Neural cell (in vitro differentiated cells): ENCODE data around the gene PRSS50. TPM values are rescaled to one million over a fixed set of nuclear protein-coding genes. Genes with fewer than 3 reads are reported as not detected.

ENCODE experiments used
- H2AFZ ChIP-seq: fragments of 200-600, 300-800 bp; sonication (generic), shearing (Covaris generic); 2 replicates; pipeline ENCODE4 v1.6.0; 2014; ENCODE audit warnings: low read depth, mild to moderate bottlenecking, antibody characterized with exemption, low read length, moderate library complexity
- H3F3A ChIP-seq: fragments of 200-600 bp; shearing (Covaris generic); 2 replicates; pipeline ENCODE4 v1.6.1; 2016; ENCODE audit warnings: mild to moderate bottlenecking, moderate library complexity, mixed read lengths, antibody characterized with exemption, low read length; ENCODE audit not compliant: insufficient read depth, poor library complexity, severe bottlenecking
- H3K27ac ChIP-seq: fragments of 200-600, 300-800 bp; sonication (generic), shearing (Covaris generic); 2 replicates; pipeline ENCODE4 v1.5.1; 2014; ENCODE audit warnings: mild to moderate bottlenecking, low read length, moderate library complexity
- H3K27me3 ChIP-seq: fragments of 300-800, 200-600 bp; sonication (generic), shearing (Covaris generic); 2 replicates; pipeline ENCODE4 v1.6.0; 2014; ENCODE audit warnings: mild to moderate bottlenecking, low read depth, low read length, moderate library complexity; ENCODE audit not compliant: insufficient read depth
- H3K36me3 ChIP-seq: fragments of 300-800, 200-600 bp; sonication (generic), shearing (Covaris generic); 2 replicates; pipeline ENCODE4 v1.5.1; 2014; ENCODE audit warnings: mild to moderate bottlenecking, antibody characterized with exemption, low read length, moderate library complexity; ENCODE audit not compliant: insufficient read depth
- H3K4me2 ChIP-seq: fragments of 300-800, 200-600 bp; sonication (generic), shearing (Covaris generic); 2 replicates; pipeline ENCODE4 v1.6.0; 2014; ENCODE audit warnings: mild to moderate bottlenecking, low read length
- H3K4me3 ChIP-seq: fragments of 300-800, 200-600 bp; sonication (generic), shearing (Covaris generic); 2 replicates; pipeline ENCODE4 v1.5.1; 2014; ENCODE audit warnings: mild to moderate bottlenecking, low read length, moderate library complexity
- H3K79me2 ChIP-seq: fragments of 200-600 bp; shearing (Covaris generic); replicated peaks from 2 replicates; pipeline ENCODE4 v1.6.0; 2014; ENCODE audit warnings: mild to moderate bottlenecking, low read length, moderate library complexity; ENCODE audit not compliant: insufficient read depth
- H3K9ac ChIP-seq: fragments of 300-800, 200-600 bp; sonication (generic), shearing (Covaris generic); 2 replicates; pipeline ENCODE4 v1.6.1; 2016; ENCODE audit warnings: mild to moderate bottlenecking, low read length, mixed read lengths
- H3K9me2 ChIP-seq: fragments of 200-600 bp; shearing (Covaris generic); 2 replicates; pipeline ENCODE4 v1.6.1; 2016; ENCODE audit warnings: mild to moderate bottlenecking, low read length, mixed read lengths; ENCODE audit not compliant: insufficient read depth
- H3K9me3 ChIP-seq: fragments of 200-600, 300-800 bp; sonication (generic), shearing (Covaris generic); 2 replicates; pipeline ENCODE4 v1.6.1; 2016; ENCODE audit warnings: mild to moderate bottlenecking, mixed run types, low read length, moderate library complexity, mixed read lengths
- H4K20me1 ChIP-seq: fragments of 200-600 bp; shearing (Covaris generic); 2 replicates; pipeline ENCODE4 v1.6.1; 2016; ENCODE audit warnings: mild to moderate bottlenecking, mixed run types; ENCODE audit not compliant: insufficient read depth
- CTCF ChIP-seq: fragments of 450-650 bp; IDR thresholded peaks from 2 replicates; pipeline ENCODE4 v1.5.1; 2014; ENCODE audit warnings: antibody characterized with exemption, mild to moderate bottlenecking, moderate library complexity; ENCODE audit not compliant: poor library complexity, severe bottlenecking
- EP300 ChIP-seq: fragments of 450-650 bp; conservative IDR thresholded peaks from 2 replicates; pipeline ENCODE4 v1.6.1; 2014; ENCODE audit warnings: antibody characterized with exemption, mild to moderate bottlenecking, moderate library complexity; ENCODE audit not compliant: poor library complexity, severe bottlenecking
- EZH2 ChIP-seq: fragments of 200-600, 300-800 bp; shearing (Covaris generic), sonication (generic); IDR thresholded peaks from 2 replicates; pipeline ENCODE4 v1.6.1; 2014; ENCODE audit warnings: antibody characterized with exemption, low read length, borderline replicate concordance, mild to moderate bottlenecking; ENCODE audit not compliant: insufficient read depth, poor library complexity, severe bottlenecking
- MXI1 ChIP-seq: fragments of 450-650 bp; conservative IDR thresholded peaks from 2 replicates; pipeline ENCODE4 v1.6.1; 2014; ENCODE audit warnings: antibody characterized with exemption, mild to moderate bottlenecking; ENCODE audit not compliant: poor library complexity, severe bottlenecking
- POLR2AphosphoS5 ChIP-seq: IDR thresholded peaks from 2 replicates; pipeline ENCODE4 v1.6.1; 2012
- RAD21 ChIP-seq: fragments of 450-650 bp; conservative IDR thresholded peaks from 2 replicates; pipeline ENCODE4 v1.6.1; 2014; ENCODE audit warnings: antibody characterized with exemption, mild to moderate bottlenecking, moderate library complexity
- REST ChIP-seq: IDR thresholded peaks from 2 replicates; pipeline ENCODE4 v1.6.1; 2012; ENCODE audit warnings: borderline replicate concordance
- SMC3 ChIP-seq: fragments of 450-650 bp; conservative IDR thresholded peaks from 2 replicates; pipeline ENCODE4 v1.6.1; 2014; ENCODE audit warnings: antibody characterized with exemption, mild to moderate bottlenecking, moderate library complexity; ENCODE audit not compliant: poor library complexity
- TAF1 ChIP-seq: IDR thresholded peaks from 2 replicates; pipeline ENCODE4 v1.6.1; 2012; ENCODE audit warnings: low read depth
- polyA plus RNA-seq: library from polyadenylated mRNA; depleted of rRNA; stranded (reverse); fragments of >200 nt; gene quantifications from 2 replicates; pipeline ENCODE4 v1.2.3, GENCODE V29; 2014

PRSS50 gene
- polyA plus RNA-seq, 1 donor from 2014 or later: not detected

- H3K9ac ChIP-seq: no peak overlapping the region
- peaks cover 13% of the 10 kb centered on the region for H3K27me3 ChIP-seq
- no peaks in the 10 kb centered on the region for H3K79me2 ChIP-seq
- H3K36me3 ChIP-seq: no peaks in the 10 kb centered on the region
- no peaks in the 10 kb centered on the region for H3K9me2 ChIP-seq
- TF ChIP-seq RAD21: no peak
- TF ChIP-seq REST: no peak
- TF ChIP-seq MXI1: no peak
- TF ChIP-seq EZH2: no peak
- TF ChIP-seq SMC3: no peak
- no peak for TF ChIP-seq CTCF
- TF ChIP-seq EP300: no peak
- TF ChIP-seq POLR2AphosphoS5: no peak
- TF ChIP-seq TAF1: no peak
- no peak overlapping the region for H2AFZ ChIP-seq
- H4K20me1 ChIP-seq: no peaks in the 10 kb centered on the region
- no peaks in the 10 kb centered on the region for H3F3A ChIP-seq
- no peak overlapping the region for H3K4me3 ChIP-seq
- no peaks in the 10 kb centered on the region for H3K9me3 ChIP-seq
- no peak overlapping the region for H3K4me2 ChIP-seq
- no peak overlapping the region for H3K27ac ChIP-seq
Measured at GRCh38 chr3:46702246-46703012, 15.2 kb downstream of the PRSS50 start.

GRCh38 chr3:46701181-46701939 lies 16.3 kb downstream of the PRSS50 start, which contains the start of gene TMIE:
TSS of gene TMIE (plus strand) at chr3:46701392. CDS start at chr3:46701488, 96 bp downstream.
- Histone ChIP-seq H3K4me2 (no peak within 1 kb of the TSS), H2AFZ (no peak within 1 kb of the TSS), H4K20me1 (no peaks in the 10 kb centered on the region), H3K27me3 (peaks cover 13% of the 10 kb centered on the region), H3K4me3 (peak within 1 kb of the TSS; percentile 56), H3K9ac (peak within 1 kb of the TSS; percentile 29), H3K79me2 (no peaks in the 10 kb centered on the region), H3F3A (no peaks in the 10 kb centered on the region), H3K9me3 (no peaks in the 10 kb centered on the region), H3K9me2 (no peaks in the 10 kb centered on the region), H3K27ac (no peak within 1 kb of the TSS), H3K36me3 (no peaks in the 10 kb centered on the region)
- no peak for TF ChIP-seq RAD21
- no peak for TF ChIP-seq POLR2AphosphoS5
- TF ChIP-seq MXI1: no peak
- TF ChIP-seq CTCF: no peak
- TF ChIP-seq EZH2: no peak
- TF ChIP-seq EP300: no peak
- no peak for TF ChIP-seq TAF1
- no peak for TF ChIP-seq REST
- no peak for TF ChIP-seq SMC3
